GM21515 (cell line): ENCODE measurements around the gene AQP6.

ENCODE experiments used
- ATAC-seq: cut with Tn5 transposase; IDR thresholded peaks from one replicate; pipeline ENCODE4 v1.9.1; 2021; ENCODE audit not compliant: unreplicated experiment

The AQP6 gene

DNA sequence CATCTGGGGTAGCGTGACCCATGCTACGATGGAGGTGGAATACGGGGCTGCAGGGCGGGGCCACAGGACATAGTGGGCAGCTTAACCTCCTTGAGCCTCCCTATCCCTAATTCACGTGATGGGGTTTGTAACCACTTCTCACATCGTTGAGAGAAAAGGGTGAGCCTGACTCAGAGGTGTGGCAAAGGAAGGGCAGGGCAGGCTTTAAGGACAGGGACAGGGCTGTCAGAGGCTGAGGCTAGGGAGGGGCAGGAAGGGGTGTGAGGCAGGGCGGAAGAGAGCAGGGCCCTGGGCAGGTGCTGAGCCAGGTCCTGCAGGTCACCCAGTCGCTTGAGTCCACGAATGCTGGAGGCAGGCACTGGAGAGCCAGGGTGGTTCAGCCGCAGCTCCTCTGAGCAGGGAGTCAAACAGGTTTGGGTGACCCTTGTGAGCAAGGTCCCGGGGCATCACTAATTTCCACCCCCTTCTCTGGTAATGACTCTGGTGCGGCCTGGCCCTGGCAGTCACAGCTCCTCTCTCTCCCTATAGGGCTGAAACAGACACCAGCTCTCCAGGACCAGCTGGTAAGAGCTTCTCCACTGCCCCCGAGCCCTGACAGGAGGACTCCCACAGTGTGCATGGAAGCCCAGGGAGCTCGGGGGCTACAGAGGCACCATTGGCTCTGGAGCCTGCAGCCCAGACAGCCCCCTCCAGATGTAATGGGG, 29.7 kb upstream of the AQP6 start:
- ATAC-seq: no peak

DNA sequence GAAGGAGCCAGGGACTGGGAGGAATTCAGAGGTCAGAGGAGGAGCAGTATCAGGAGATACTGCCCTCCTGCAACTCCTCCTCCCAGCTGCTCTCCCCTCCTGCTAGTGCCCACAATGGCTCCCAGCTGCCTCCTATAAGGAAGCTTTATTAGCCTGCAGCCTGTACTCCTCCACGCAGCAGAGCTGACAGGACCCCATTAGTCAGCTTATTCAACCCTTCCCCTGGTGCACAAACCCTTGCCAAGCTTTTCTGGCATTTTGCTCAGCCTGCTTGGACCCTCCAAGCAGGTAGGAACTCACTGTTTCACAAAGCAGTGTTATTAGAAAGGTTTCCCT, 29.2 kb upstream of the AQP6 start:
- no peak for ATAC-seq

DNA sequence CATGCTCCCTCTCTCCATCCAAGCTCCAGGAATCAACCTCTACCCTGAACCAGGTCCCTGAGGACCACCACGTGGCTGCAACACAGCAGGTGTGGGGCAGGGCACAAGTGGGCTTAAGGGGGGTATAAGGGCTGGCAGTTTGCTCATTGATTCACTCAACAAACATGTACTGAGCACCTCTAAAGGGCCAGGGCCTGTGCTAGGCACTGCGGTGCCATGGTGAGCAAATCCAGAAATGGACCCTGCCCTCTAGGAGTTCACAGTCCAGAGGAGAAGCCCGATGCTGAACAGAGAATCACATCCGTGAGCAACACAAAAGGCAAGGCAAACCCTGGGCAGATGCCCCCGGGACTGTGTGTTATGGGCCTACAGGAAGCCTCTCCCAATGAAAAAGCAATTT, 28.7 kb upstream of the AQP6 start:
- ATAC-seq: no peak

DNA sequence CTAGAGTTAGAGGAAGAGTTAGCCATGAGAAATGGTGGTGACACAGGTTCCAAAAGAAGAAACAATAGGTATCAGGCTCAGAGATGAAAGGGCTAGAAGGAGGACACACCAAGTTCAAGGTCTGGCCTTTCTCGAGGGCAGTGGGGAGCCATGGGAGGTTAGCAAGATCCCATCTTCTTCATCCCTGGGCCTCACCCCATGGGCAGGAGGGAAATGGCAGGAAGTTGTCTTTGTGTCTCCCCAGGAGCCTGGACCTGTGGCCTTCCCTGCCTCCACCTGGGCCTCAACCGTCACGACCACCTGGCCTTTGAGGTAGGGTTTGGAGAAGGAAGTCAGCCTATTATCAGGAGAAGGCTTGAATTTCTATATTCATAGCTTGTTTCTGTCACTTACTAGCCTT, 28.0 kb upstream of the AQP6 start:
- ATAC-seq: no peak

DNA sequence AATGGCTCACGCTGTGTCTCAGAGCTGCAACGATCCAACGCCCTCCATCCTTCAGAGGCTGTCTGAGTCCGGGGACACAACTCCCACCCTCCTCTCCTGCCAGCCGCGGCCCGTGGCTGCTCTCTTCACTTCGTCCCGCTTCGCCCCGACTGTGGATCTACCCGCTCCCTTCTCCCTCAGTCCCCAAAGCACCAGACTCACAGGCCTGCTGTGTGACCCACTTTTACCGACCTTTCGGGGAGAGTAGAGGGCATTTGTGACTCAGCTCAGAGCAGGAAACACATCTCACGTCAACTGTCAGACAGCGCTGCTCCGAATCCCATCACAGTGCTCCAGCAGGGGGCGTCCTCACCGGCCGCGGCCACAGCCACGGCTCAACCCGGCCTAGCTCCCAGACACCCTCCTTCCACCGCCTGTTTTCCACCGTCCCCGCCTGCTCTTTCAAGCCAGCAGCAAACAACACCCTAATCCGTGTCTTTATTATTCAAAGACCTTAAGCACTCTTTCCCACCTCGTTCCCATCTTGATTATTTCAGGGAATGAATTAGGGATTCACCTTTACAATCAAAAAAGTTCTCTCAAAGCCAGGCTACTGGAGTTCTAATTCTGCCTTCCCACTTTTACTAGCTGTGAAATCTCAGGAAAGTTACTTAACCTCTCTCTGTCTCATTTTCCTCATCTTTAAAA, 27.2 kb upstream of the AQP6 start:
- ATAC-seq: peak; percentile 79

DNA sequence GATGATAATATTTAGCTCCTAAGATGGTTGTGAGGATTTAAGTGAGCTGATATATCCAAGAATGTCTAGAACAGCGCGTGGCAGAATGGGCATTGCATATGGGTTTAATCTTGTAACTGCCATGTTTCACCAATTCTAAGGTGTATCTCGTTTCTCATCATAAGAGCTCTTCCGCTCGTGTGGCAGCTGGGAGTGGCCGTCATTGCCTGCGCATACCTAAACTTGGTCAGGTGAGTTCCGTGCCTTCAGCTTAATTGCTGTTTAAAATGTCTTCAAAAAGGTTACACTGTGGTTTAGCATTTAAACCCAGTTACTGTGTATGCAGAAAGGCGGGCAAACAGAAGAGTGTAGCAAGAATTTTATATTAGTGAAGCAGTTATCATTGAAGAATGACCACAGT, 26.7 kb upstream of the AQP6 start:
- no peak for ATAC-seq

DNA sequence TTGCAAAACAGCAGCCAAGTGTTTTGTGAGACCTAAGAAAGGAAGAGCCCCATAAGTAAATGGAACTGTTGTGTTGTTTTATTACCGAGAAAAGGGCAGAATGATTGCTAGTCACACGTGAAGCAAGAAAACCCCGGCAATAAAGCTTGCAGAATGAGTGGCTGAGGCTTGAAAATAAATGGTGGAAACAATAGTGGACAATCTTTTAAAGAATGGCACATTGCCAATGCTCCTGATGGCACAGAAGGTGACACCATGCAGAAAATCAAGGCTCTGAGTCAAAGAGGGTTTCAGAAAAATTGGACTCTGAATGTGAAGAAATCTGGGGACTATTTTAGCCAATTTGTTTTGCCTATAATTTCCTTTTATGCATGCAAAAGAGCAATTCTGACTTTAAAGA, 26.2 kb upstream of the AQP6 start:
- no peak for ATAC-seq

DNA sequence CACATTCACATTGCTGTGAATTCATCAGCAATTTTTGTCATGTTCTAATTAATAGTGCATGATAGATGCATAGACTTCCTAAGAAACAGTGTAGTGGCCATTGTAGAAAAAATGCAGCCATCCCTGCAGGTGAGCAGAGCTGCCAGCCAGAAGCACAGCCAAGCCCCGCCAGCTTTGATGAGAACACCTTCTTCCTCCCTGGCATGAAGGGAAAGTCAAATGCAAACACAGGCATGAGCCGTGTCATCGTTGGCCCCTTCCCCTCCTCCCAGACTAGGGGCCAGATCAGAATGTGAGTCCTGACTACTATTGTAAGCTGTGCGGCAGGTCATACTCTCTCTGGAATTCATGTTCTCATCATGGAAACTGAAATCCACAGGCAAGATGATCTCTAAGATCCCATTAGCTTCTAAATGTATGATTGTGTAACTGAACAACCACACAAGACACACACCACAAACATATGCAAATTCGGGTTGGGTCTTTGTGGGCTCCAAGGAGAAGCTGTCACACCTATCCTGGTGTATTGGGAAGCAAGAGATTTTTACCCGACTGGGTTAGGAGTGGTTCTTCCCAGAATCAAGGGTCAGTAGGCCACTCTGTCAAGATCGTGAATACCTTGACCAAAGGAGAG, 25.0 kb upstream of the AQP6 start:
- no peak for ATAC-seq

DNA sequence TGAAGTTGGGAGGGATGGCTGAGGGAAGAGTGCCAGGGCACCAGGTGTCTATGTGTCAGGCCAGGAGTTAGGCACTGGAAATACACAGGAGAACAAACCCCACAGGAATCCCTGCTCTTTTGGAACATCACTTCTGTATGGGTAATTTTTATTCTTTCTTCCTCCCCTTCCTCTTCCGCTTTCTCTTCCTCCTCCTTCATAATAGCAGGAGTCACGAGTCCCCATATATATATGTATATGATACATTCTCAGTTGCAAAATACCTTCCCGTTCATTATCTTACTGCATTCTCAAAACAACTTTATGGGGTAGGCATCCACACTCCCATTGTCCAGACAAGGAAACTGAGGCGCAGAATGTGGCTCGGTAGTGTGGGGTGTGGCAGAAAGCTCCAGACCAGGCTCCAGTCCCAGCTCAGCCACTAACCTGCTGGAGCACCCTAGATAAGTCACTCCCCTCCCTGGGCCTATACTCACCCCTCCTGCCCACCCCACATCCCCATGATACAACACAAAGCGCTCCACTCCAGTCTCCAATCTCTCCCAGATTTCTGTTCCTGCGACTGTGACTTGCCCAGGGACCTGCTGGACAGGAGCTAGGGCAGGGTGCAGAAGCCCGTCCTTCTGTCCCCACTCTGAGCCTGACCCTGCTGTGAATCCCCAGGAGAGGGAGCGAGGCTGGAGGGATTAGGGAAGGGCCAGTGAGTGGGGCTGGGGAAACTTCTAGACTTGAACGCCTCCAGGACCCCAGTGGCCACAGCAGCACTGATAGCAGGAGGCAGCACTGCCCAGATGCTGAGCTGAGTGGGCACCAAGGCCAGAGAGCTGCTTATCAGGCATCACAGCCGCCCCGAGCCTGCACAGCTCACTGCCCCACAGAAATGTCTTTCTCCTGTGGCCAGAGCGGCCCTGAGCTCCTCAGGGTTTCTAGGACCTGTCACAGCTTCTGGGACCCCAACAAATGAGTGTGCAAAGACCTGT, 23.6 kb upstream of the AQP6 start:
- no peak for ATAC-seq

DNA sequence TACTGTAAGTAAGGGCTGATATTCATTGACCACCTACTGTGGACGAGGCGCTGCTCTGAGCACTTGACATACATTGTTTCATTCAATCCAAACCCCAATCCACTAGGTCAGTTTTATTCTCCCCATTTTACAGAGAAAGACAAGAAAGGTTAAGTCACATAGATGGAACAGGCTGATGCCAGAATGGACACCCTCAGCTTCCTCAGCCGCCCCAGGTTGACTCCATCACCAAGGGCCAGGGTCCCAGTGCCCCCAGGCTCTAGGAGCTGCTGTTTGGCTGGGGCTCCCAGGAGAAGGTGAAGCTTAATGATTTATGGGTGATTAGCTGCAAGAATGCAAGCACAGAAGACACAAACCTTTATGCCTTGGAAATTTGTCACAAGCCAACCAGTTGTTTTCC, 22.9 kb upstream of the AQP6 start:
- ATAC-seq: no peak

DNA sequence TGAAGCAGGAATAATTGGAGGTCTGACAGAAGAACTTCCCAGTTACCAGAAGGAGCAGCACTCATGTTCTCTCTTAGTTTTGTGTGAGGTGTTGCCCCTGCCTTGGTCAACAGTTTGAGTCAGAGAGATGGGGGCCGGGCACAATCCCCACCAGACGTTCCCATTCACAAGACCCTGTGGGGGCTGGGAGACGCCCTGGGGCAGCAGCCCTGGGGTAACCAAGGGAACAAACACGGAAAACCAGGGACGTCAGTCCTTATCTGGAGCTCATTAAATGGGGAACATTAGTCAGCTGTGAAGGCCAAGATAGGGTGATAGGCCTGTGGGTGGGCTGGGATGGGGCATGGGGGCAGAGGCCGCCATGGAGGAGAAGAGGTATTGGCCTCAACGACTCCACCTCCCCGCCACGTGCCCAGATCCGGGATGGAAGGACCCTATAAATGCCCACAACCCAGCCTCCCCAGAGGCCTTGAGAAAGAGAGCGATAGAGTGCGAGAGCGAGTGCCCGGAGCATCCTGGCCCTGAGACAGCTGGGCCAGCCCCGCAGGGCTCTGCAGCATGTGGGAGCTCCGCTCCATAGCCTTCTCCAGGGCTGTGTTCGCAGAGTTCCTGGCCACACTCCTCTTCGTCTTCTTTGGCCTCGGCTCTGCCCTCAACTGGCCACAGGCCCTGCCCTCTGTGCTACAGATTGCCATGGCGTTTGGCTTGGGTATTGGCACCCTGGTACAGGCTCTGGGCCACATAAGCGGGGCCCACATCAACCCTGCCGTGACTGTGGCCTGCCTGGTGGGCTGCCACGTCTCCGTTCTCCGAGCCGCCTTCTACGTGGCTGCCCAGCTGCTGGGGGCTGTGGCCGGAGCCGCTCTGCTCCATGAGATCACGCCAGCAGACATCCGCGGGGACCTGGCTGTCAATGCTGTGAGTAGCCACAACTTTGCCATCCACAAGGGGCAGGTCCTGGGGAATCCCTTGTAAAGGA, 22.2 kb upstream of the AQP6 start, which contains the start of gene AQP2:
AQP2 (plus strand) TSS at position 465 of the 979 bp plus-strand sequence; CDS start at position 559, 94 bp downstream.
- no peak for ATAC-seq

DNA sequence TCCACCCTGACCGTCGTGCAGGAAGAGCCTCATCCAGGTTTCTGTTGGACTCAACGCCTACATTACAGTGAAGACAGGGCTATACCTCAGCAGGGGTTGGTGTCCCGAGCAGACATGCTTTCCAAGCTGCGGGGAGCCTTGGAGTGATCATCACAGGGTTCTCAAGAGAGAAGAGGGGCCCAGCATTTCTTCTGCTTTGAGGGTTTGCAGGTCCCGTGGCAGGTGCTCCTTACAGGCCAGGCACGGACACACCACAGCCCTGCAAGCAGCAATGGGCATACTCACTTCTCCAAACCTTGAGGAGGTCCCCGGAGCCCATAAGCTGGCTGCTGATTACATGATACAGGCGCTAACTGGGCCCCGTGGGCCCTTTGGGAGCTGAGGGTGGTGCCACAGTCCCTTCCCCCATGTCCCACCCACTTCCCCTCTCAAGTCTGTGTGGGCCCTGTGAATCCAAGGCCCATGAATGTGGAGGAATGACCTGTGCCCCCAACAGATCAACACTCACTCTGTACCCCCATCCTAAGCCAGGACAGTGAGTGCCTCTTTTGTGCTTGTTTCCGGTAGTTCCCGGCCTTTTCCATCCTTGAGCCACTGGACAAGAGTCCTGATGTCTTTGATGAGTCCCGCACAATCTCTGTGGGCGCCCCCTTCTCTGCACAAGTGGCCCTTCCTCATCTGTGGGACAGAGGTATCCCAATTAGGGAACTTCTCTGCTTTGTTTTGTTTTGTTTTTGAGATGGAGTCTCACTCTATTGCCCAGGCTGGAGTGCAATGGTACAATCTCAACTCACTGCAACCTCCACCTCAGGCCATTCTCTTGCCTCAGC, 21.1 kb upstream of the AQP6 start:
- no peak for ATAC-seq

DNA sequence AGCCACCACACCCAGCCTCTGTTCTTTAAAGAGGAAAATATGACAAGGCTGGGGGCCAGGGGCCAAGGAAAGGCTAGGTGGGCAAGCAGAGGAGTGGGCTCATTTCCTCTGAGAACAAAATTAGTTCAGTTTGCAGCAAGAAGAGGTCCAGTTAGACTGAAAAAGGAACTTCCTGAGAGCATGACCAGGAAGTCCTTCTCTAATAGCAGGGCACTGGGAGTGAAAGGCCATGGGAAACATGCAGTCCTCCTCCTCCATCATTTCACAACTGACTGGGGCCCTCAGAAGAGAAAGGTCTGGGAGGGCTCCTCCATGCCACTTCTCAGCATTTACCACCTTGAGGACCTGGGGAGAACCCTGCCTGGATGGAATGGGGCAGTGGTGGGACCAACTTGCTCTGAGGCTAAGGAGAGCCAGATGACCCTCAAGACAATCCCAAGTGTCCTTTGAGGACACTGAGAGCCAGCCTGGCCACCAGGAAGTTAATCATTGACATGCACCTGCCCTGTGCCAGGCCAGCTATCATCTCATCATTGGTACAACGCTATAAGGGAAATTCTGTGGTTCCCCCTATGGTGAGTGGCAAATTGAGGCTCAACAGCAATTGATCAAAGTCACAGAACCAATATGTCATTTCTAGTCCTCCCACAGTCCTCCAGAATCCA, 20.2 kb upstream of the AQP6 start:
- ATAC-seq: no peak

DNA sequence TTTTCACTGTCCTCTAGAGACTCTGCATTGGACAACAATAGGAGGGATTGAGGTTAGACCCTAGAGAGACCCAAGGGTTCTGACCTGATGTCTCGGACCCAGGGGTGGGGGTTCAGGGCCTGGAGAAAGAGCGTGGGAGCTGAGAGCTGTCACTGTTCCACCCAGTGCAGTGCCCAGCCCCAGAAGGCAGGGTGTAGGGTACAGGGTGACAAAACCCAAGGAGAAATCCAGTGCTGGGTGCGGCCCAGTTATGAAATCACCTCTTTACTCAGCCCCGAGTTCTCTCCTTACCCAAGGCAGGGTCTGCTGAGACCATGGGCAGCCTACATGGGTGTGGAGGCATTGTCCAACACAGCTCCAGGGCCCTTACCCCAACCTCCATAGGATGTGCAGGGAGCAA, 19.6 kb upstream of the AQP6 start:
- ATAC-seq: no peak

DNA sequence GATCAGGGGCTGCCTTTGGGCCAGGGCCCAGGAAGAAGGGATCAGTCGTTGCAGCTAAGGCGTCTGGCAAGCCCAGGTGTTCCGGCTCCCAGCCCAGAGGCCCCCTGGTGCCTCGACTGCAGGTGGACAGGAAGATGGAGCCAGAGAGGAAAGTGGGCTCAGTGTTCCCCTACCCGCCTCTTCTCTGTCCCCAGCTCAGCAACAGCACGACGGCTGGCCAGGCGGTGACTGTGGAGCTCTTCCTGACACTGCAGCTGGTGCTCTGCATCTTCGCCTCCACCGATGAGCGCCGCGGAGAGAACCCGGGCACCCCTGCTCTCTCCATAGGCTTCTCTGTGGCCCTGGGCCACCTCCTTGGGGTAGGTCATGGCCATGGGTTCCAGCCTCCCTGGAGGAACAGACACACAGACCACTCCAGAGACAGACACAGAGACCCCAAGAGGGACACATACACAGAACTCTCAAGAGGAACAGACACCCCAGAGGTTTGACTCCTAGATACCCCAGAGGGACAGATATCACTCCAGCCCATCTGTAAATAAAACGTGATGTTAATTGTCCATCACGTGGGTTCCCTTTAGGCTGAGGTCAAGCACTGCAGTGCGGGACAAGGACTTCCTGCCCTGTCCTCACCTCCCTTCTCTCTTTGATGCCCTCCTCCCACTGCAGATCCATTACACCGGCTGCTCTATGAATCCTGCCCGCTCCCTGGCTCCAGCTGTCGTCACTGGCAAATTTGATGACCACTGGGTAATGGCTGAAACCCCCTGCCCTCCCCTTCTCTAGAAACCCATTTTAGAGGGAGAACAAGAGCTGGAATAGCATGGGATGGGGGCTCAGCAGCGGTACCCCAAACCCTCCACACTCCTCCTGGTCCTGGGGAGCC, 18.5 kb upstream of the AQP6 start:
- no peak for ATAC-seq

DNA sequence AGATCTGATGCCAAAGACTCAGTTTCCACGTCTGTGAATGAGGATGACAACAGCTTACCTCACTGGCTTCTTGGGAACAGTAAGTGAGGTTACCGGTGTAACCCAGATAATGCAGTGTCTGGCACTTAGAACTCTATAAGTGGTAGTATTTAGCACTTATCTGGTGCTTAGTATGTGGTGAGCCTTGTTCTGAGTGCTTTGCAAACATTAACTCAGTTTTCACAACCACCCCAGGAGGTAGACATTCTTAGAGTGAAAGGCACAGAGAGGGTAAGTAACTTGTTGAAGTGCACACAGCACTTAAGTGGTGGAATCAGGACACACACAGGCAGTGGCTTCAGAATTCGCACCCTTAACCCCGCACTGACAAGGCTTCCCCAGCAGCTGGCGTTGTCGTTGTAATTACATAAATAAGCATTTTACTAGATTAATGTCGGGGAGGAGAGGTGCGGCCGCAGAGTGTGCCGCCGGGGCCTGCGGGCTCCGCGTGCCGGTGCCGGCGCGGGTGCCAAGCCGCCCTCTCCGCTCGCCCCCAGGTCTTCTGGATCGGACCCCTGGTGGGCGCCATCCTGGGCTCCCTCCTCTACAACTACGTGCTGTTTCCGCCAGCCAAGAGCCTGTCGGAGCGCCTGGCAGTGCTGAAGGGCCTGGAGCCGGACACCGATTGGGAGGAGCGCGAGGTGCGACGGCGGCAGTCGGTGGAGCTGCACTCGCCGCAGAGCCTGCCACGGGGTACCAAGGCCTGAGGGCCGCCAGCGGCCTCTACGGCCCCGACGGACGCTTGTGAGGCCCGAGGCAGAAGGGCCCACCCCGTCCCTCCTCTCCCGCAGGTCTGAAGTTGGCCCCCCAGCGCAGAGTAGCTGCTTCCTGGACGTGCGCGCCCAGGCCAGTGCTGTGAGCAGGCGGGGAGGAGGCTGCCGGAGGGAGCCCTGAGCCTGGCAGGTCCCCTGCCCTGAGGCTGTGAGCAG, 17.6 kb upstream of the AQP6 start:
- ATAC-seq: no peak
